ENCODE data around the gene DDX1. TPM values are rescaled to one million over a fixed set of nuclear protein-coding genes. Genes with fewer than 3 reads are reported as not detected.

The DDX1 gene
- total and polyA plus RNA-seq, 9 of the 15 experiments (the other 6 are each of a cell fraction or from before 2014, with no cell fraction given) = 116 to 277 (median 232) TPM

- DNase-seq (ENCODE audit: extremely low read depth in 1 of 4, low spot score in 3 of 4) (no peak), ATAC-seq (no peak), FAIRE-seq (no peak)
- no peaks in the 10 kb centered on the region for H3K4me1 ChIP-seq (replicated peaks in 1 of 2; ENCODE audit: control insufficient read depth in 2 of 2, insufficient read depth in 2 of 2, low read length in 2 of 2)
- H3K9me3 ChIP-seq (replicated peaks; ENCODE audit: control insufficient read depth, insufficient read depth, low read depth, low read length) = no peaks in the 10 kb centered on the region
- H4K20me1 ChIP-seq (replicated peaks; ENCODE audit: control insufficient read depth, insufficient read depth, low read length) = peaks cover 5% of the 10 kb centered on the region; the same call in 1 of the 2 replicates
- in situ Hi-C loops (cut with MboI) = loop anchor here (10.0 kb wide), 1 partner anchor 846 kb away; no protein-coding TSS in a partner anchor
- no peak overlapping the region for H3K9ac ChIP-seq (ENCODE audit: insufficient read depth in 1 of 2, low read depth in 2 of 2, low read length in 2 of 2)
- intact Hi-C loops (cut with micrococcal nuclease) = no loop called here
- H3K9me1 ChIP-seq (ENCODE audit: control insufficient read depth, insufficient read depth, low read length) = no peaks in the 10 kb centered on the region
- no peak overlapping the region for H3K4me3 ChIP-seq
- no peak overlapping the region for H3K4me2 ChIP-seq (ENCODE audit: insufficient read depth, low read length)
- POLR2A ChIA-PET = interaction anchor here (1.2 kb wide), 1 partner anchor 22 kb away, joined by 3 read pairs; no protein-coding TSS in a partner anchor
- whole genome bisulfite sequencing (ENCODE audit: insufficient coverage, low coverage, missing lambda C conversion rate) = 1% methylated on average over 10 of the region's 10 CpGs
- no peak overlapping the region for H2AFZ ChIP-seq (ENCODE audit: low read depth, low read length)
- no peaks in the 10 kb centered on the region for H3K36me3 ChIP-seq (ENCODE audit: control insufficient read depth, insufficient read depth, low read length)
- CTCF ChIA-PET (ENCODE audit: low intra/inter-chr PET ratio) = no interaction called here
- BruUV-seq (replicated peaks) = no TSS peak
- H3K27ac ChIP-seq (ENCODE audit: extremely low read depth, low read depth, low read length) = no peak overlapping the region
- peaks cover 39 to 69% of the 10 kb centered on the region in 2 experiments for H3K27me3 ChIP-seq (ENCODE audit: control insufficient read depth in 2 of 2, insufficient read depth in 2 of 2, low read length in 2 of 2)
- H3K79me2 ChIP-seq (ENCODE audit: control insufficient read depth, insufficient read depth, low read length) = no peaks in the 10 kb centered on the region
- TF ChIP-seq NFYB (IDR thresholded peaks at IDR 0.05; ENCODE audit: extremely low read depth, insufficient read length) (no peak), OTX1 (CRISPR knock-in tag; IDR thresholded peaks at IDR 0.05) (no peak), KHSRP (IDR thresholded peaks at IDR 0.05) (no peak), MNT (conservative IDR thresholded peaks at IDR 0.05) (no peak), PHB (CRISPR knock-in tag; IDR thresholded peaks at IDR 0.05) (no peak), E2F3 (CRISPR knock-in tag; IDR thresholded peaks at IDR 0.05) (no peak), HOXB6 (CRISPR knock-in tag; IDR thresholded peaks at IDR 0.05; ENCODE audit: borderline replicate concordance) (no peak), ZNF146 (CRISPR knock-in tag; IDR thresholded peaks at IDR 0.05; ENCODE audit: unreplicated experiment) (no peak), ZHX1 (conservative IDR thresholded peaks at IDR 0.05; ENCODE audit: low read length) (no peak), NR2C2 (CRISPR knock-in tag; IDR thresholded peaks at IDR 0.05) (no peak), NR2C2 (tag; IDR thresholded peaks at IDR 0.05) (no peak), CHAMP1 (IDR thresholded peaks at IDR 0.05) (no peak), PTTG1 (tag; IDR thresholded peaks at IDR 0.05; ENCODE audit: low read depth) (no peak), NR2F6 (CRISPR knock-in tag; IDR thresholded peaks at IDR 0.05) (no peak), ZNF197 (CRISPR knock-in tag; IDR thresholded peaks at IDR 0.05; ENCODE audit: low read depth) (no peak), ZNF124 (CRISPR knock-in tag; IDR thresholded peaks at IDR 0.05) (no peak)
These were observed 57.2 kb downstream of the DDX1 start for GRCh38 chr2:15648593-15649525.

Data from K562 (cell line).